GM12878 (cell line): ENCODE measurements around the gene GALNS.

Source experiments
- FOXK2 ChIP-seq: fragments of 450-650 bp; IDR thresholded peaks from 2 replicates; pipeline ENCODE4 v1.6.1; 2017; ENCODE audit warnings: mild to moderate bottlenecking, moderate library complexity
- MYC ChIP-seq: IDR thresholded peaks from 2 replicates; pipeline ENCODE4 v1.6.1; 2011; ENCODE audit warnings: mild to moderate bottlenecking, low read length, moderate library complexity, inconsistent platforms; ENCODE audit not compliant: insufficient read depth, insufficient replicate concordance, insufficient read length, severe bottlenecking
- NFIC ChIP-seq: IDR thresholded peaks from 2 replicates; pipeline ENCODE4 v1.6.1; 2012; ENCODE audit warnings: low read depth, mild to moderate bottlenecking, inconsistent platforms, low read length, moderate library complexity
- POLR2A ChIP-seq: IDR thresholded peaks from 2 replicates; pipeline ENCODE4 v1.6.1; 2011; ENCODE audit warnings: low read depth, mild to moderate bottlenecking, low read length
- RFX5 ChIP-seq: IDR thresholded peaks from 2 replicates; pipeline ENCODE4 v1.6.1; 2011; ENCODE audit warnings: low read depth, low read length, improper control_type of control experiment
- SPI1 ChIP-seq: IDR thresholded peaks from 2 replicates; pipeline ENCODE4 v1.6.1; 2011; ENCODE audit warnings: low read depth, mild to moderate bottlenecking, low read length, moderate library complexity, borderline replicate concordance; ENCODE audit not compliant: insufficient read depth
- TF ChIP-seq, protein P1 (sequence below): fragments of 450-650 bp; IDR thresholded peaks from 2 replicates; pipeline ENCODE4 v1.6.1; 2014; ENCODE audit warnings: mild to moderate bottlenecking
- TF ChIP-seq, protein P2 (sequence below): fragments of 450-650 bp; IDR thresholded peaks from 2 replicates; pipeline ENCODE4 v1.6.1; 2018; ENCODE audit warnings: mild to moderate bottlenecking, low read depth, moderate library complexity; ENCODE audit not compliant: partially characterized antibody
- TF ChIP-seq, protein P3 (sequence below), 3 experiments: IDR thresholded peaks in 2 of 3; conservative IDR thresholded peaks in 1 of 3; 2 replicates each; pipeline ENCODE4 v1.5.1; 2011; ENCODE audit warnings: low read depth in 3 of 3, low read length in 3 of 3, mild to moderate bottlenecking in 3 of 3, control low read depth in 2 of 3, moderate library complexity in 2 of 3, inconsistent platforms in 1 of 3, mixed read lengths in 1 of 3; ENCODE audit not compliant: control insufficient read depth in 2 of 3, insufficient read depth in 1 of 3; ENCODE audit errors: extremely low read depth in 1 of 3

DNA sequence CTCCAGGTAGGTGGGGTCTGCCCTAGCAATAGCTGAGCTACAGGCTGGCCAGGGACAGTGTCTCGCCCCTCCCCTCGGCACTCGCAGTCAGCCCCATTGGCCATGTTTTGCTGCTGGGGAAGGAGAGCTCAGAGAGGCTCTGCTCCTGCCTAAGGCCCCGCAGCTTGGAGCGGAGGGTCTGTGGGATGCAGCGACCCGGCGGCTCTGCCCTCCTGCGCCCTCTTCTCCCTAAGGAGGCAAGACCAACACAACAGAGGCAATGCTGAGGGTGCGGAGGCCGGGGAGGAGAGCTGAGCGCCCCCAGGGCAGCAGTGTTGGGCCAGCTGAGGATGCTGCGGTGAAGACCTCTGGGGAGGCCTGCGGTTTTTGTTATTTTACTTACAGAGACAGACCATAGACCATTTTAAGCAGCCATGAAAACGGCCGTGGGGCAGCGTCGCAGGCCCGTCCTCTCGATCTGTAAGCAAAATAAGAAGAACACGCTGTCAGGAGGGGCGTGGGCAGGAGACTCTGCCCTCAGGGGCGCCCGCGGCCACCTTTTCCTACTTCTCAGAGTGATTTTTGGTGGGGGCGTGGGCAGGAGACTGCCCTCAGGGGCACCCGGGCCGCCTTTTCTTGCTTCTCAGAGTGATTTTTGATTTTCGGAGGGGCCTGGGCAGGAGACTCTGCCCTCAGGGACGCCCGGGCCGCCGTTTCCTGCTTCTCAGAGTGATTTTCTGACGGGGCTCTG, 41.1 kb upstream of the GALNS start:
- TF ChIP-seq, protein P1, sequence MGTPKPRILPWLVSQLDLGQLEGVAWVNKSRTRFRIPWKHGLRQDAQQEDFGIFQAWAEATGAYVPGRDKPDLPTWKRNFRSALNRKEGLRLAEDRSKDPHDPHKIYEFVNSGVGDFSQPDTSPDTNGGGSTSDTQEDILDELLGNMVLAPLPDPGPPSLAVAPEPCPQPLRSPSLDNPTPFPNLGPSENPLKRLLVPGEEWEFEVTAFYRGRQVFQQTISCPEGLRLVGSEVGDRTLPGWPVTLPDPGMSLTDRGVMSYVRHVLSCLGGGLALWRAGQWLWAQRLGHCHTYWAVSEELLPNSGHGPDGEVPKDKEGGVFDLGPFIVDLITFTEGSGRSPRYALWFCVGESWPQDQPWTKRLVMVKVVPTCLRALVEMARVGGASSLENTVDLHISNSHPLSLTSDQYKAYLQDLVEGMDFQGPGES: no peak
- TF ChIP-seq, protein P2, sequence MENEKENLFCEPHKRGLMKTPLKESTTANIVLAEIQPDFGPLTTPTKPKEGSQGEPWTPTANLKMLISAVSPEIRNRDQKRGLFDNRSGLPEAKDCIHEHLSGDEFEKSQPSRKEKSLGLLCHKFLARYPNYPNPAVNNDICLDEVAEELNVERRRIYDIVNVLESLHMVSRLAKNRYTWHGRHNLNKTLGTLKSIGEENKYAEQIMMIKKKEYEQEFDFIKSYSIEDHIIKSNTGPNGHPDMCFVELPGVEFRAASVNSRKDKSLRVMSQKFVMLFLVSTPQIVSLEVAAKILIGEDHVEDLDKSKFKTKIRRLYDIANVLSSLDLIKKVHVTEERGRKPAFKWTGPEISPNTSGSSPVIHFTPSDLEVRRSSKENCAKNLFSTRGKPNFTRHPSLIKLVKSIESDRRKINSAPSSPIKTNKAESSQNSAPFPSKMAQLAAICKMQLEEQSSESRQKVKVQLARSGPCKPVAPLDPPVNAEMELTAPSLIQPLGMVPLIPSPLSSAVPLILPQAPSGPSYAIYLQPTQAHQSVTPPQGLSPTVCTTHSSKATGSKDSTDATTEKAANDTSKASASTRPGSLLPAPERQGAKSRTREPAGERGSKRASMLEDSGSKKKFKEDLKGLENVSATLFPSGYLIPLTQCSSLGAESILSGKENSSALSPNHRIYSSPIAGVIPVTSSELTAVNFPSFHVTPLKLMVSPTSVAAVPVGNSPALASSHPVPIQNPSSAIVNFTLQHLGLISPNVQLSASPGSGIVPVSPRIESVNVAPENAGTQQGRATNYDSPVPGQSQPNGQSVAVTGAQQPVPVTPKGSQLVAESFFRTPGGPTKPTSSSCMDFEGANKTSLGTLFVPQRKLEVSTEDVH: no peak
- TF ChIP-seq, protein P3, sequence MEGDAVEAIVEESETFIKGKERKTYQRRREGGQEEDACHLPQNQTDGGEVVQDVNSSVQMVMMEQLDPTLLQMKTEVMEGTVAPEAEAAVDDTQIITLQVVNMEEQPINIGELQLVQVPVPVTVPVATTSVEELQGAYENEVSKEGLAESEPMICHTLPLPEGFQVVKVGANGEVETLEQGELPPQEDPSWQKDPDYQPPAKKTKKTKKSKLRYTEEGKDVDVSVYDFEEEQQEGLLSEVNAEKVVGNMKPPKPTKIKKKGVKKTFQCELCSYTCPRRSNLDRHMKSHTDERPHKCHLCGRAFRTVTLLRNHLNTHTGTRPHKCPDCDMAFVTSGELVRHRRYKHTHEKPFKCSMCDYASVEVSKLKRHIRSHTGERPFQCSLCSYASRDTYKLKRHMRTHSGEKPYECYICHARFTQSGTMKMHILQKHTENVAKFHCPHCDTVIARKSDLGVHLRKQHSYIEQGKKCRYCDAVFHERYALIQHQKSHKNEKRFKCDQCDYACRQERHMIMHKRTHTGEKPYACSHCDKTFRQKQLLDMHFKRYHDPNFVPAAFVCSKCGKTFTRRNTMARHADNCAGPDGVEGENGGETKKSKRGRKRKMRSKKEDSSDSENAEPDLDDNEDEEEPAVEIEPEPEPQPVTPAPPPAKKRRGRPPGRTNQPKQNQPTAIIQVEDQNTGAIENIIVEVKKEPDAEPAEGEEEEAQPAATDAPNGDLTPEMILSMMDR (IDR thresholded peaks at IDR 0.05 in 2 of 3, conservative IDR thresholded peaks at IDR 0.05 in 1 of 3; ENCODE audit: control insufficient read depth in 2 of 3, extremely low read depth in 1 of 3, insufficient read depth in 1 of 3, low read depth in 3 of 3, low read length in 3 of 3): no peak
- TF ChIP-seq SPI1 (no peak), RFX5 (no peak), MYC (no peak), NFIC (no peak), FOXK2 (no peak), POLR2A (no peak)
